ENCODE data around the gene IREB2. TPM values are rescaled to one million over a fixed set of nuclear protein-coding genes. Genes with fewer than 3 reads are reported as not detected.

Gene IREB2
- polyA plus RNA-seq, 1 of the 3 experiments (the other 2 are of a cell fraction), result 9.5 TPM

- TF ChIP-seq MAX (IDR thresholded peaks at IDR 0.05; ENCODE audit: low read depth) (no peak), RXRA (IDR thresholded peaks at IDR 0.05; ENCODE audit: borderline replicate concordance, low read depth) (no peak), TAF1 (IDR thresholded peaks at IDR 0.05; ENCODE audit: borderline replicate concordance, low read depth, low read length) (no peak), JUND (IDR thresholded peaks at IDR 0.05) (no peak), ZBTB33 (IDR thresholded peaks at IDR 0.05; ENCODE audit: borderline replicate concordance, low read depth) (no peak), FOSL2 (IDR thresholded peaks at IDR 0.05; ENCODE audit: borderline replicate concordance, low read depth) (no peak), NFIC (IDR thresholded peaks at IDR 0.05; ENCODE audit: borderline replicate concordance) (no peak), RFX5 (IDR thresholded peaks at IDR 0.05; ENCODE audit: low read length) (no peak), RCOR1 (IDR thresholded peaks at IDR 0.05; ENCODE audit: low read length) (no peak), USF2 (IDR thresholded peaks at IDR 0.05; ENCODE audit: borderline replicate concordance, low read depth, low read length) (no peak)
These were observed 104.6 kb downstream of the IREB2 start (continued) for GRCh38 chr15:78542647-78543046.

- H3K4me2 ChIP-seq, result no peak overlapping the region
- ChIA-PET CTCF (interaction anchor here (0.8 to 1.3 kb wide), 3 partner anchors 10 to 66 kb away, joined by 3 to 7 read pairs (median 4); partner anchors contain the start of gene PSMA4), POLR2A (interaction anchor here (2.0 kb wide), 1 partner anchor 9 kb away, joined by 4 read pairs; no protein-coding TSS in a partner anchor)
- peaks cover 47 to 53% of the 10 kb centered on the region in 2 experiments for H3K36me3 ChIP-seq (replicated peaks in 1 of 2; ENCODE audit: control insufficient read depth in 1 of 2, insufficient read depth in 2 of 2, low read length in 1 of 2)
- H3K27ac ChIP-seq (ENCODE audit: low read depth in 2 of 2, low read length in 1 of 2), result no peak overlapping the region
- no peak overlapping the region for H2AFZ ChIP-seq (ENCODE audit: low read depth)
- no peak for DNase-seq
- H3K27me3 ChIP-seq (ENCODE audit: insufficient read depth), result no peaks in the 10 kb centered on the region
- 87% methylated on average over 6 of the region's 6 CpGs for WGBS (ENCODE audit: low lambda C conversion rate)
- no peaks in the 10 kb centered on the region for H3K4me1 ChIP-seq (ENCODE audit: control insufficient read depth in 1 of 2, insufficient read depth in 2 of 2, low read depth in 1 of 2, low read length in 1 of 2)
- H3F3A ChIP-seq (replicated peaks; ENCODE audit: insufficient read depth), result peaks cover 11% of the 10 kb centered on the region
- TF ChIP-seq NRF1 (IDR thresholded peaks at IDR 0.05; ENCODE audit: low read depth, low read length) (no peak), PBX3 (IDR thresholded peaks at IDR 0.05) (no peak), SMC3 (IDR thresholded peaks at IDR 0.05; ENCODE audit: low read depth, low read length) (no peak), FOXM1 (IDR thresholded peaks at IDR 0.05; ENCODE audit: low read depth) (no peak), IRF3 (IDR thresholded peaks at IDR 0.05; ENCODE audit: low read depth, low read length) (no peak), USF1 (IDR thresholded peaks at IDR 0.05; ENCODE audit: borderline replicate concordance, low read depth) (no peak), EP300 (IDR thresholded peaks at IDR 0.05; ENCODE audit: borderline replicate concordance in 1 of 2, low read depth in 1 of 2, low read length in 1 of 2) (no peak), JUND (IDR thresholded peaks at IDR 0.05) (no peak), TEAD4 (IDR thresholded peaks at IDR 0.05; ENCODE audit: borderline replicate concordance, insufficient read depth) (no peak), ELF1 (IDR thresholded peaks at IDR 0.05) (no peak), MEF2A (IDR thresholded peaks at IDR 0.05; ENCODE audit: borderline replicate concordance, low read depth) (no peak), CHD2 (IDR thresholded peaks at IDR 0.05; ENCODE audit: low read length, partially characterized antibody) (no peak)
- H4K20me1 ChIP-seq (ENCODE audit: insufficient read depth), result no peaks in the 10 kb centered on the region
- no peak overlapping the region for H3K9ac ChIP-seq
- no peaks in the 10 kb centered on the region for H3K9me2 ChIP-seq
- H3K4me3 ChIP-seq (ENCODE audit: low read depth in 2 of 2, low read length in 1 of 2), result no peak overlapping the region
- H3K79me2 ChIP-seq (ENCODE audit: insufficient read depth), result no peaks in the 10 kb centered on the region
- H3K9me3 ChIP-seq, result no peaks in the 10 kb centered on the region
These were observed 112.2 kb downstream of the IREB2 start for GRCh38 chr15:78550194-78550593.

All from SK-N-SH (cell line).